DOHH2 (cell line): ENCODE measurements around the gene MS4A1.

Source experiments
- EZH2phosphoT487 ChIP-seq: fragments of 200-600 bp; sonication (generic); IDR thresholded peaks from 2 replicates; pipeline ENCODE4 v1.6.1; 2017; ENCODE audit warnings: borderline replicate concordance, mild to moderate bottlenecking, antibody characterized with exemption, low read length, moderate library complexity, mixed read lengths
- TF ChIP-seq, protein P1 (sequence below): fragments of 200-600 bp; sonication (generic); IDR thresholded peaks from one replicate; pipeline ENCODE4 v1.5.1; 2014; ENCODE audit warnings: antibody characterized with exemption, mild to moderate bottlenecking, low read depth, low read length; ENCODE audit not compliant: poor library complexity, severe bottlenecking

- TF ChIP-seq, protein P1, sequence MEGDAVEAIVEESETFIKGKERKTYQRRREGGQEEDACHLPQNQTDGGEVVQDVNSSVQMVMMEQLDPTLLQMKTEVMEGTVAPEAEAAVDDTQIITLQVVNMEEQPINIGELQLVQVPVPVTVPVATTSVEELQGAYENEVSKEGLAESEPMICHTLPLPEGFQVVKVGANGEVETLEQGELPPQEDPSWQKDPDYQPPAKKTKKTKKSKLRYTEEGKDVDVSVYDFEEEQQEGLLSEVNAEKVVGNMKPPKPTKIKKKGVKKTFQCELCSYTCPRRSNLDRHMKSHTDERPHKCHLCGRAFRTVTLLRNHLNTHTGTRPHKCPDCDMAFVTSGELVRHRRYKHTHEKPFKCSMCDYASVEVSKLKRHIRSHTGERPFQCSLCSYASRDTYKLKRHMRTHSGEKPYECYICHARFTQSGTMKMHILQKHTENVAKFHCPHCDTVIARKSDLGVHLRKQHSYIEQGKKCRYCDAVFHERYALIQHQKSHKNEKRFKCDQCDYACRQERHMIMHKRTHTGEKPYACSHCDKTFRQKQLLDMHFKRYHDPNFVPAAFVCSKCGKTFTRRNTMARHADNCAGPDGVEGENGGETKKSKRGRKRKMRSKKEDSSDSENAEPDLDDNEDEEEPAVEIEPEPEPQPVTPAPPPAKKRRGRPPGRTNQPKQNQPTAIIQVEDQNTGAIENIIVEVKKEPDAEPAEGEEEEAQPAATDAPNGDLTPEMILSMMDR, result no peak
- no peak for TF ChIP-seq EZH2phosphoT487
Observed at GRCh38 chr11:60492488-60493009, 36.9 kb downstream of the MS4A1 start, which contains the start of gene MS4A12.
